HepG2 (cell line): Measurements from ENCODE around the gene PLIN1. TPM values are rescaled to one million over a fixed set of nuclear protein-coding genes. Genes with fewer than 3 reads are reported as not detected.
A peak's percentile ranks its signal among the peaks of the same experiment; 100 is the strongest.

Experiments
- ARNT2 ChIP-seq: sonication (generic); formaldehyde crosslinking; IDR thresholded peaks from 2 replicates; pipeline ENCODE4 v1.8.0; 2022; ENCODE audit warnings: mild to moderate bottlenecking, low read depth, missing genetic modification reagents, moderate library complexity
- ELF4 ChIP-seq: sonication (generic); formaldehyde crosslinking; IDR thresholded peaks from 2 replicates; pipeline ENCODE4 v1.5.0; 2020; ENCODE audit warnings: missing genetic modification reagents, mild to moderate bottlenecking, moderate library complexity, borderline replicate concordance
- HDAC1 ChIP-seq: sonication (generic); formaldehyde crosslinking; IDR thresholded peaks from 2 replicates; pipeline ENCODE4 v1.5.1; 2020; ENCODE audit warnings: mild to moderate bottlenecking, missing genetic modification reagents
- HIVEP1 ChIP-seq: sonication (generic); formaldehyde crosslinking; IDR thresholded peaks from 2 replicates; pipeline ENCODE4 v1.4.0; 2020; ENCODE audit warnings: mild to moderate bottlenecking, missing genetic modification reagents
- HNRNPLL ChIP-seq: fragments of 200-400 bp; formaldehyde crosslinking; IDR thresholded peaks from 2 replicates; pipeline ENCODE4 v1.6.1; 2017; ENCODE audit warnings: mild to moderate bottlenecking, low read depth, low read length; ENCODE audit not compliant: poor library complexity, severe bottlenecking
- MLLT10 ChIP-seq: sonication (generic); formaldehyde crosslinking; IDR thresholded peaks from 2 replicates; pipeline ENCODE4 v1.4.0; 2020; ENCODE audit warnings: missing genetic modification reagents
- PREB ChIP-seq: sonication (generic); formaldehyde crosslinking; IDR thresholded peaks from 2 replicates; pipeline ENCODE4 v1.4.0; 2020; ENCODE audit warnings: missing genetic modification reagents
- RAD21 ChIP-seq: fragments of 450-650 bp; formaldehyde crosslinking; IDR thresholded peaks from 2 replicates; pipeline ENCODE4 v1.5.0; 2020; ENCODE audit warnings: mild to moderate bottlenecking
- ZFP82 ChIP-seq: sonication (generic); formaldehyde crosslinking; IDR thresholded peaks from 2 replicates; pipeline ENCODE4 v1.5.1; 2020; ENCODE audit warnings: mild to moderate bottlenecking, missing genetic modification reagents, borderline replicate concordance
- ZFP90 ChIP-seq: sonication (generic); formaldehyde crosslinking; IDR thresholded peaks from 2 replicates; pipeline ENCODE4 v1.8.0; 2022; ENCODE audit warnings: missing genetic modification reagents, mild to moderate bottlenecking, inconsistent platforms, borderline replicate concordance
- ZNF138 ChIP-seq: sonication (generic); formaldehyde crosslinking; IDR thresholded peaks from 2 replicates; pipeline ENCODE4 v1.5.0; 2020; ENCODE audit warnings: mild to moderate bottlenecking, low read depth, missing genetic modification reagents
- ZNF230 ChIP-seq: sonication (generic); formaldehyde crosslinking; IDR thresholded peaks from 2 replicates; pipeline ENCODE4 v1.4.0; 2020; ENCODE audit warnings: mild to moderate bottlenecking, missing genetic modification reagents
- ZNF329 ChIP-seq: sonication (generic); formaldehyde crosslinking; IDR thresholded peaks from 2 replicates; pipeline ENCODE4 v1.9.0; 2021; ENCODE audit warnings: low read depth, mild to moderate bottlenecking, missing genetic modification reagents
- ZNF34 ChIP-seq: sonication (generic); formaldehyde crosslinking; IDR thresholded peaks from 2 replicates; pipeline ENCODE4 v1.4.0; 2020; ENCODE audit warnings: mild to moderate bottlenecking, missing genetic modification reagents, borderline replicate concordance
- ZNF496 ChIP-seq: sonication (generic); formaldehyde crosslinking; IDR thresholded peaks from 2 replicates; pipeline ENCODE4 v1.8.1; 2023; ENCODE audit warnings: mild to moderate bottlenecking, moderate library complexity, missing genetic modification reagents; ENCODE audit not compliant: insufficient replicate concordance
- ZSCAN5A ChIP-seq: sonication (generic); formaldehyde crosslinking; IDR thresholded peaks from 2 replicates; pipeline ENCODE4 v1.8.0; 2022; ENCODE audit warnings: mild to moderate bottlenecking, missing genetic modification reagents, borderline replicate concordance
- polyA plus RNA-seq, 8 experiments: library from polyadenylated mRNA; depleted of rRNA in 3 of 8; stranded (reverse) in 7 of 8; unstranded in 1 of 8; fragments of >200 nt; fragmentation: Illumina TruSeq in 4 of 8; extraction: Trizol in 4 of 8; gene quantifications; 2 replicates each; pipeline versions ENCODE4 v1.2.1 to v1.2.3, GENCODE V29; 2011 to 2016; ENCODE audit warnings: low read depth in 4 of 8, missing spikeins in 1 of 8, mixed read lengths in 1 of 8; ENCODE audit not compliant: insufficient read depth in 1 of 8
- total RNA-seq, 5 experiments: library from RNA; depleted of rRNA; stranded (reverse); fragments of >200 nt; fragmentation: Illumina TruSeq; extraction: Trizol; gene quantifications; 2 replicates each; pipeline ENCODE4 v1.2.3, GENCODE V29; 2016; ENCODE audit warnings: low read depth in 1 of 5
- TF ChIP-seq, protein P1 (sequence below): sonication (generic); formaldehyde crosslinking; IDR thresholded peaks from 2 replicates; pipeline ENCODE4 v1.4.0; 2020; ENCODE audit warnings: missing genetic modification reagents
- TF ChIP-seq, protein P2 (sequence below): sonication (generic); formaldehyde crosslinking; IDR thresholded peaks from 2 replicates; pipeline ENCODE4 v1.4.0; 2020; ENCODE audit warnings: missing genetic modification reagents
- TF ChIP-seq, protein P3 (sequence below): sonication (generic); formaldehyde crosslinking; IDR thresholded peaks from 2 replicates; pipeline ENCODE4 v1.9.0; 2021; ENCODE audit warnings: missing genetic modification reagents, borderline replicate concordance

PLIN1 gene
- total and polyA plus RNA-seq, 2 of the 13 experiments (the other 11 are each of a cell fraction or from before 2014, with no cell fraction given), result 0.74 to 1.2 TPM

- TF ChIP-seq, protein P1, sequence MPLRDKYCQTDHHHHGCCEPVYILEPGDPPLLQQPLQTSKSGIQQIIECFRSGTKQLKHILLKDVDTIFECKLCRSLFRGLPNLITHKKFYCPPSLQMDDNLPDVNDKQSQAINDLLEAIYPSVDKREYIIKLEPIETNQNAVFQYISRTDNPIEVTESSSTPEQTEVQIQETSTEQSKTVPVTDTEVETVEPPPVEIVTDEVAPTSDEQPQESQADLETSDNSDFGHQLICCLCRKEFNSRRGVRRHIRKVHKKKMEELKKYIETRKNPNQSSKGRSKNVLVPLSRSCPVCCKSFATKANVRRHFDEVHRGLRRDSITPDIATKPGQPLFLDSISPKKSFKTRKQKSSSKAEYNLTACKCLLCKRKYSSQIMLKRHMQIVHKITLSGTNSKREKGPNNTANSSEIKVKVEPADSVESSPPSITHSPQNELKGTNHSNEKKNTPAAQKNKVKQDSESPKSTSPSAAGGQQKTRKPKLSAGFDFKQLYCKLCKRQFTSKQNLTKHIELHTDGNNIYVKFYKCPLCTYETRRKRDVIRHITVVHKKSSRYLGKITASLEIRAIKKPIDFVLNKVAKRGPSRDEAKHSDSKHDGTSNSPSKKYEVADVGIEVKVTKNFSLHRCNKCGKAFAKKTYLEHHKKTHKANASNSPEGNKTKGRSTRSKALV (CRISPR knock-in tag), result no peak
- TF ChIP-seq MLLT10 (CRISPR knock-in tag) (no peak), ZNF230 (no peak), HDAC1 (CRISPR knock-in tag) (no peak), ZSCAN5A (CRISPR knock-in tag) (no peak), HNRNPLL (peak; percentile 35), PREB (CRISPR knock-in tag) (no peak), ZFP90 (CRISPR knock-in tag) (no peak), ELF4 (CRISPR knock-in tag) (no peak), ZNF138 (CRISPR knock-in tag) (no peak), ZNF496 (CRISPR knock-in tag) (no peak), ZFP82 (CRISPR knock-in tag) (no peak), ZNF329 (CRISPR knock-in tag) (no peak), RAD21 (CRISPR knock-in tag) (peak; percentile 84), ARNT2 (CRISPR knock-in tag) (no peak), ZNF34 (CRISPR knock-in tag) (0 out of 2 replicates have a peak, but pooled peaks have one; percentile 36), HIVEP1 (CRISPR knock-in tag) (no peak)
- TF ChIP-seq, protein P2, sequence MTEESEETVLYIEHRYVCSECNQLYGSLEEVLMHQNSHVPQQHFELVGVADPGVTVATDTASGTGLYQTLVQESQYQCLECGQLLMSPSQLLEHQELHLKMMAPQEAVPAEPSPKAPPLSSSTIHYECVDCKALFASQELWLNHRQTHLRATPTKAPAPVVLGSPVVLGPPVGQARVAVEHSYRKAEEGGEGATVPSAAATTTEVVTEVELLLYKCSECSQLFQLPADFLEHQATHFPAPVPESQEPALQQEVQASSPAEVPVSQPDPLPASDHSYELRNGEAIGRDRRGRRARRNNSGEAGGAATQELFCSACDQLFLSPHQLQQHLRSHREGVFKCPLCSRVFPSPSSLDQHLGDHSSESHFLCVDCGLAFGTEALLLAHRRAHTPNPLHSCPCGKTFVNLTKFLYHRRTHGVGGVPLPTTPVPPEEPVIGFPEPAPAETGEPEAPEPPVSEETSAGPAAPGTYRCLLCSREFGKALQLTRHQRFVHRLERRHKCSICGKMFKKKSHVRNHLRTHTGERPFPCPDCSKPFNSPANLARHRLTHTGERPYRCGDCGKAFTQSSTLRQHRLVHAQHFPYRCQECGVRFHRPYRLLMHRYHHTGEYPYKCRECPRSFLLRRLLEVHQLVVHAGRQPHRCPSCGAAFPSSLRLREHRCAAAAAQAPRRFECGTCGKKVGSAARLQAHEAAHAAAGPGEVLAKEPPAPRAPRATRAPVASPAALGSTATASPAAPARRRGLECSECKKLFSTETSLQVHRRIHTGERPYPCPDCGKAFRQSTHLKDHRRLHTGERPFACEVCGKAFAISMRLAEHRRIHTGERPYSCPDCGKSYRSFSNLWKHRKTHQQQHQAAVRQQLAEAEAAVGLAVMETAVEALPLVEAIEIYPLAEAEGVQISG, result peak; percentile 25; the same call in 1 of the 2 replicates
- TF ChIP-seq, protein P3, sequence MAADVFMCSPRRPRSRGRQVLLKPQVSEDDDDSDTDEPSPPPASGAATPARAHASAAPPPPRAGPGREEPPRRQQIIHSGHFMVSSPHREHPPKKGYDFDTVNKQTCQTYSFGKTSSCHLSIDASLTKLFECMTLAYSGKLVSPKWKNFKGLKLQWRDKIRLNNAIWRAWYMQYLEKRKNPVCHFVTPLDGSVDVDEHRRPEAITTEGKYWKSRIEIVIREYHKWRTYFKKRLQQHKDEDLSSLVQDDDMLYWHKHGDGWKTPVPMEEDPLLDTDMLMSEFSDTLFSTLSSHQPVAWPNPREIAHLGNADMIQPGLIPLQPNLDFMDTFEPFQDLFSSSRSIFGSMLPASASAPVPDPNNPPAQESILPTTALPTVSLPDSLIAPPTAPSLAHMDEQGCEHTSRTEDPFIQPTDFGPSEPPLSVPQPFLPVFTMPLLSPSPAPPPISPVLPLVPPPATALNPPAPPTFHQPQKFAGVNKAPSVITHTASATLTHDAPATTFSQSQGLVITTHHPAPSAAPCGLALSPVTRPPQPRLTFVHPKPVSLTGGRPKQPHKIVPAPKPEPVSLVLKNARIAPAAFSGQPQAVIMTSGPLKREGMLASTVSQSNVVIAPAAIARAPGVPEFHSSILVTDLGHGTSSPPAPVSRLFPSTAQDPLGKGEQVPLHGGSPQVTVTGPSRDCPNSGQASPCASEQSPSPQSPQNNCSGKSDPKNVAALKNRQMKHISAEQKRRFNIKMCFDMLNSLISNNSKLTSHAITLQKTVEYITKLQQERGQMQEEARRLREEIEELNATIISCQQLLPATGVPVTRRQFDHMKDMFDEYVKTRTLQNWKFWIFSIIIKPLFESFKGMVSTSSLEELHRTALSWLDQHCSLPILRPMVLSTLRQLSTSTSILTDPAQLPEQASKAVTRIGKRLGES (CRISPR knock-in tag), result no peak
Measured at GRCh38 chr15:89647191-89647851, 31.8 kb downstream of the PLIN1 start (continued).
